GM20000 (cell line): Measurements from ENCODE around the gene SUN5.

ENCODE experiments used
- DNase-seq: peaks from one replicate; pipeline ENCODE4 v3.0.0; 2012; ENCODE audit warnings: low spot score
- TF ChIP-seq, protein P1 (sequence below): IDR thresholded peaks from 2 replicates; pipeline ENCODE4 v1.5.1; 2012; ENCODE audit warnings: mild to moderate bottlenecking, control low read depth; ENCODE audit errors: extremely low read depth, missing control alignments

SUN5 gene

DNA sequence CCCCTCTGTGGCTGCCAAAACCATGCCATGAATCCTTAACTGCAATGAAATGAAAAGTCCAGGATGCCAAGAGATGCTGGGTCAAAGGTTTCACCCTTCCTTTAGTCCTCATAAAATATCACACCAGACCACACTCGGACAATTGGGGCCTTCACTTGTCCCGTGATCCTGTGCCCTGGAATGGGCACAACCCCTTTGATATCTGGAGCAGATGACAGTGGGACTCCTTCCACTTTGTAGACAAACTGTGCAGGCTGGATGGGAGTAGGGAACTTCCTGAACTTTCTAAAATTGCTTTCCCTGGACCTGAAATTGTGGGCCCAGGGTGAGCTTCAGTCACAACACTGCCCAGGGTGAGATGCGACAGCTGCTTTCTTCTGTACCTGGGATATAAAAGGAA, 17.6 kb upstream of the SUN5 start:
- DNase-seq: no peak

DNA sequence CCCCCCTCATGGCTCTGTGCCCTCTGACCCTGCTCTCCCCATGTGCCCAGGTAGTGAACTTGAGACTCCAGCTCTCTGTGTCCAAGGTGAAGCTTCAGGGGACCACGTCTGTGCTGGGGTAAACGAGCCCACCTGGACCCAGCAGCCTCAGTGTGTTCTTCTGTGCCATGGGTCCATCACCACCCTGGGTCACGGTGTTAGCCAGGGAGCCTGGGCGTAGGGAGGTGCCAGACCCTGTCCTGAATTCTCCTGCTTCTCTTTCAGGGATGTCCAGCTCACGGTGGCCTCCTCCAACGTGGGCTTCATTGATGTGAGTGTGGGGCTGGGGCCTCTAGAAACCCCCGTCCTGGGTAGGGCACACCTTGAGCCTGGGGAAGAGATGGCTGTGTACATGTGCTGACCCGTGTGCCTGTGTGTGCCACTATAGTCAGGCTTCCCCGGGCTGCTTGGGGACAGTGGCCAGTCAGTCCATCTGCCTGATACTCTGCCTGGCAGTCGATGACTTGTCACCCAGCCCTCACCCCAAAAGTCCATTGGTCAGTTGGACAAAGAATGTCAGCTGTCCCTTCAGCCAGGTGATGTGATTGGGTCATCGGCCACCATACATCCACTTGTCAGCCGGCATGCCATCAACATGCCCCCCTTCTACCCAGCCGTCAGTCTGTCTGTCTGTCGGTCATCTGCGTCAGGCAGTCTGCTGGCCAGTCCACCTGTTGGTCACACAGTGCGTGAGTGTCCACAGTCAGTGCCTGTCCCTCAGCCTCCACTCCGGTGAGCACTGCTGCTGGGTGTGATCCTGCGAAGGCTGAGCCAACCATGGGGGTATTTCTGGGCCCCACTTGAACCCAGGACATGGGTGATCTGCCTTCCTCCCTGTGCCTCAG, 16.3 kb upstream of the SUN5 start:
- TF ChIP-seq, protein P1, sequence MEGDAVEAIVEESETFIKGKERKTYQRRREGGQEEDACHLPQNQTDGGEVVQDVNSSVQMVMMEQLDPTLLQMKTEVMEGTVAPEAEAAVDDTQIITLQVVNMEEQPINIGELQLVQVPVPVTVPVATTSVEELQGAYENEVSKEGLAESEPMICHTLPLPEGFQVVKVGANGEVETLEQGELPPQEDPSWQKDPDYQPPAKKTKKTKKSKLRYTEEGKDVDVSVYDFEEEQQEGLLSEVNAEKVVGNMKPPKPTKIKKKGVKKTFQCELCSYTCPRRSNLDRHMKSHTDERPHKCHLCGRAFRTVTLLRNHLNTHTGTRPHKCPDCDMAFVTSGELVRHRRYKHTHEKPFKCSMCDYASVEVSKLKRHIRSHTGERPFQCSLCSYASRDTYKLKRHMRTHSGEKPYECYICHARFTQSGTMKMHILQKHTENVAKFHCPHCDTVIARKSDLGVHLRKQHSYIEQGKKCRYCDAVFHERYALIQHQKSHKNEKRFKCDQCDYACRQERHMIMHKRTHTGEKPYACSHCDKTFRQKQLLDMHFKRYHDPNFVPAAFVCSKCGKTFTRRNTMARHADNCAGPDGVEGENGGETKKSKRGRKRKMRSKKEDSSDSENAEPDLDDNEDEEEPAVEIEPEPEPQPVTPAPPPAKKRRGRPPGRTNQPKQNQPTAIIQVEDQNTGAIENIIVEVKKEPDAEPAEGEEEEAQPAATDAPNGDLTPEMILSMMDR: no peak
- no peak for DNase-seq

More for the DNA sequence above, 17.6 kb upstream of the SUN5 start:
- TF ChIP-seq, protein P1: no peak

DNA sequence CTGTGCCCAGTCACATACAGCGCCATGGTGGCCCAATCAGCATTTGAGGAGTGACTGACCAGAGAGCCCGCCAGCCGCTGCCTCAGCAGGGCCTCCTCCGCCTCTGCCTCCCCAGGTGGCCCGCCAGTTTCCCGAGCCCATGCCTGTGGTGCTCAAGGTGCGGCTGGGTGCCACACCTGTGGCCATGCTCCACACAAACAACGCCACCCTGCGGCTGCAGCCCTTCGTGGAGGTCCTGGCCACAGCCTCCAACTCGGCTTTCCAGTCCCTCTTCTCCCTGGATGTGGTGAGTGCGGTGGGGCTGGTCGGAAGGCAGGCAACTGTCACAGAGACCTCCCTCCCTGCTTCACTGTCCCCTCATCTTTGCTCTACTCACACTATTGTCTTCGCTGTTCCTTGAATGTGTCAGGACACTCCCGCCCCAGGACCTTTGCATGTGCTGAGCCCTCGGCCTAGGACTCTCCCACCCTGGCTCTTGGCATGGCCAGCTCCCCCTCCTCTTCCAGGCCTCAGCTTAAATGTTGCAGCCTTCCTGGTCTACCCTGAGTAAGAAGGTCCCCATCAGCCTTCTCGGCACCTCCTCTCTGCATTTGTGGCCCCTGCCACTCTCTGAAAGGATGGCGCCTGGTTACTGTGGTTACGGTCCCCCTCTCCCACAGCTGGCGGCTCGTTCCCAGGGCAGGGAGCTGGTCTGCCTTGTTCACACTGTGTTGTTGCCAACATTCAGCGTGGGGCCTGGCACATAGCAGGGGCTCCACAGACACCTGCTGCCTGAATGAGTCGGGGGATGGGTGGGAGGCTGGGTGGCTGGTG, 15.4 kb upstream of the SUN5 start:
- DNase-seq: no peak
- TF ChIP-seq, protein P1: no peak

GRCh38 chr20:33018169-33018931, 14.1 kb upstream of the SUN5 start:
- DNase-seq: no peak
- TF ChIP-seq, protein P1: no peak

DNA sequence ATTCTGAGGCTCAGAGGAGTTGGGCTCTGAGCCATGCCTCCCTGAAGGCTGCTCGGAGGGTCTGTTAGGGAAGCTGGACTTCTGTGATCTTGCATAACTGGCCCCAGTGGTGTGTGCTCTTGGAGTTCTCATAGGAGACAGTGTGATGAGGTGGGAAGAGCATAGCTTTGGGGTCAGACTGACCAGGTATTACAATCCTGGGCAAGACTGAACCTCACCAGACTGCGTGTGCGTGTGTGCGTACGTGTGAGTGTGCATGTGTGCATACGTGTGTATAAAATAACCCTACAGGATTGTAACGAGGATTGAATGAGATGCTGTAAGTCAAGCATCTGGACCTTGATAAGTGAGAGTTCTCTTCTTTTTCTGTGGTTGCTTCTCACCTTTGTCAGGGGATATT, 13.3 kb upstream of the SUN5 start:
- TF ChIP-seq, protein P1: no peak
- no peak for DNase-seq

DNA sequence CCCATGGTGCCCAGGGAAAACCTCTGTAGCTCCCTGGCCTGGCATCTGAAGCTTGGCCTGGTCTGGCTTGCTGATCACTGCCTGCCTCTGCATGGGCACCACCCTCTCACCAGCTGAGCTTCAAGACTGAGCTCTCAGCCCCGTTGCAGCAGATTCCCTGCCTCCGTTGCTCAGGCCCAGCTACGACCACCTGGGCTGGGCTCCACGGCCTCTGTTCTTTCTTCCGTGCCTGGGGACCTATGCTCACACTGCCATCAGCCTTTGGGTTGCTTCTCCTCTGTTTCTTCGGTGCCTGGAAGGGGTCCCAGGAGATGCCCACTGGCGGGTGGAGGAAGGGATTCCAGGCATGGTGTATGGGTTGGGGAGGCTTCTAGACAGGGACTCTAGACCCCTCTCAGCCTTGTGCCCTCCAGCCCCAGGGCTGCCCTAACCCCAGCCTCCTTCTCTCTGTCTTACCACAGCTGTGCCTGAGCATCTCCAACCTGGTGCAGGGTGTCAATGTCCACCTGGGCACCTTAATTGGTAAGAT, 12.4 kb upstream of the SUN5 start:
- TF ChIP-seq, protein P1: no peak
- no peak for DNase-seq
